Left forelimb (tissue), 1 donor: ENCODE results near the gene STK32B.

ENCODE experiments used
- DNase-seq: peaks from one replicate; pipeline ENCODE4 v3.0.0-alpha.2; 2018; ENCODE audit warnings: low spot score

The STK32B gene

DNA sequence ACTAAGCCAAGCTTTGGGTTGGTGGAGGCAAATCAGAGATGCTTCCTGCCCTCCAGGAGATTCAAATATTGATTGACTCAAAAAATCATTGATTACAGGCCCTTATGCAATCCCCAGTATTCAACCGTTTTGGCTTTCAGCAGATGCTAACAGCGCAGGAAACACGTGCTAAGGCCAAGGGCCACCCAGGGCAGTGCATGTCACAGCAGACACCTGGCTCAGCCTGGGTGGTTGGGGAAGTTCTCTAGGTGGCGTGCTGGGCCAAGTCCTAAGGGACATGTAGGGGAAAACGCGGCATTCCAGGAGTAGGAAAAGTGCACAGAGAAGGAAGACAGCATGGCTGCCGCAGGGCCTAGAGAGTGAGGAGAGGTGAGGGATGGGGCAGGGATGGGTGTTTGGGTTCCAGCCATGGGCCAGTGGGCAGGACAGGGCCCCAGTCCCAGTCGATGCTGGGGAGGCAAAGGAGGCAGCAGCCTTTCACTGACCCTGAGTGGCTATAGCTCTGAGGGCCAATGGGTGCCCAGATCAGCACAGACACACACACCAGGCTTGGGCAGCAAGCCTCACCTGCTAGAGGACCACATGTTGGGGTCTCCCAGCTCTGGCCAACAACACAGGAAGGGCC is 418.0 kb downstream of the STK32B start:
- DNase-seq = peak; percentile 38

DNA sequence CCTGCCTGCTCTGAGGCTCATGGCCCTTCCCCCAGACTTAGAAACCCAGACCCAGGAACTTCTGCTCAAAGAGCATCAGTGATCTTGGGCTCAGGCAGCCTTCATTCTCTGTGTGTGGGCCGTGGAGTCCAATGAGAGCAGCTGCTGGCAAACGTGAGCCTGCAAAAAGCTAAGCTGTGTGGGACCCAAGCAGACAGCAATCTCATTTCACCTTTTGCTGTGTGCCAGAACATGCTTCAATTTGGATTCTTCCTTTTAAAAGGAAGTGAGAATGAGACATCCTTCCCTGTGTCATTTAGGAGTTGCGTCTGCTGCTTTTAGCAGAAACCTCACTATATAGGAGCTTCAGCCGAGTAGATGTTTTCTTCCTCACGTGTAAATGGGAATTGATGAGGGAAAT is 418.6 kb downstream of the STK32B start:
- DNase-seq = peak; percentile 41

DNA sequence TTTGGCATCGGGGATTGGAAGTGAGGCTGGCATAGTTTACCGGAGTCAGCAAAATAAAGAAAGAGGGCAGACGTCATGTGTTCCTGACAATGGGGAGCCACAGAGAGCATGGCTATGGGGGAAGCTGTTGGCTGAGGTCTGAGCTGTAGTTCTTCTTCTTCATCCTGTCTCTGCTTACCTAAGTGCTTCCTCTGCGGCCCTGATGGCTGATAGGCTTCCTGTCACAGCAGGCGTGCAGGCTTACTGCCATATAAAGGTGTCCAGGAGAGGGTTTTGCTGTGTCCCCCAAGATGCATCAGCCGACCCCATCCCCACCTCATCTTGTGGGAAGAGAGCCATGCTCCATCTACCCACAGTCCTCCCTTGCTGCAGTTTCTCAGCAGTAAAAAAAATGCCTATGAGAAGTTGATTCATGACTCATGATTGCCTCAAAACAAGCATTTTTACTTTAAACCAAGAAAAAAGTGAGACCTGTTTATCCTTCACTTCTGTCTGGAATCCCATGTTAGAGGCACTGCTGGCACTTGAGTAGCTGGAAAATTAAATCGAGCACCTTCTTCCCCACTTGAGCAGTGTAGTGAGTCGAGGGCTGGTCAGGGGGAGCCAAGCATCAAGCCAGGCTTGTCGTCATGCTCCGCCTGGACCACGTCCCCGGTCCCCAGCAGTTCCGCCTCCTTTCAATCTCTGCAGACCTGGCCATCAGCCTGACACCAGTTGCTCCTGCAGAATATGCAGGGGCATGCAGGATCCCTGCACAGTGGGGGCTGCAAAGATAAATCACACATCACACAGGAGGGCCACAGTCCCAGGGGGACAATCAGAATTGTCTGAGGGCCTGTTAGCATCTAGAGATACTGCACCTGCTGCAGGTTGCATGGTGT is 419.3 kb downstream of the STK32B start:
- peak; percentile 55 for DNase-seq

DNA sequence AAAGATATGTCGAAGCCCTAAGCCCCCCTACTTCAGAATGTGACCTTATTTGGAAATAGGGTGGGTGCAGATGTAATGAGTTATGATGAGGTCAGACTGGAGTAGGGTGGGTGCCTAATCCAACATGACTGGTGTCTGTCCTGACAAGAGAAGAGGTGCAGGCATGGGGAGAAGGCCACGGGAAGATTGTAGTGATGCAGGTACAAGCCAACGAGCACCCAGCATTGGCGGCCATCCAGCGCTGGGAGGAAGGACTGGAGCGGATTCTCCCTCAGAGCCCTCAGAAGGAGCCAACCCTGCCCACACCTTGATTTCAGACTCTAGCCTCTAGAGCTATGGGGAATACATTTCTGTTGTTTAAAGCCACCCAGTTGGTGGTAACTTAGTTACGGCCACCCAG is 419.9 kb downstream of the STK32B start:
- peak; percentile 30 for DNase-seq

DNA sequence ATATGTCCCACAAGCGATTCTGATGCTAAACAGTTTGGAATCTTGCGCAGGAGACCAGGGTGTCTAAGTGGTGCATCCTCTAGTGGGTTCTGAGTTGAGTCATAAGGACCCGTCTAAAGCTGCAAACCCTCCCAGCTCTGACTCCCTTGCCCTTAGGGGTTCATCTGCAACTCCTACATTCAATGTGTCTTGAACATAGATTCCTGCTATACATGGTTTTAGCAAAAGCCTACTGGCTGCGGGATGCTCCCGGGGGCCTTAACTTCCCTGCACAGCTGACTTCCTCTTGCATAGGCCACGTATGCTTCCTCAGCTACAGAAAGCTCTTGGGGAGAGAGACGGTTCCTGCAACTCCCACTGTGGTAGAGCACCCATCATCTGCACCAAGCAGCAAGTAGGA is 420.4 kb downstream of the STK32B start:
- peak; percentile 4 for DNase-seq

DNA sequence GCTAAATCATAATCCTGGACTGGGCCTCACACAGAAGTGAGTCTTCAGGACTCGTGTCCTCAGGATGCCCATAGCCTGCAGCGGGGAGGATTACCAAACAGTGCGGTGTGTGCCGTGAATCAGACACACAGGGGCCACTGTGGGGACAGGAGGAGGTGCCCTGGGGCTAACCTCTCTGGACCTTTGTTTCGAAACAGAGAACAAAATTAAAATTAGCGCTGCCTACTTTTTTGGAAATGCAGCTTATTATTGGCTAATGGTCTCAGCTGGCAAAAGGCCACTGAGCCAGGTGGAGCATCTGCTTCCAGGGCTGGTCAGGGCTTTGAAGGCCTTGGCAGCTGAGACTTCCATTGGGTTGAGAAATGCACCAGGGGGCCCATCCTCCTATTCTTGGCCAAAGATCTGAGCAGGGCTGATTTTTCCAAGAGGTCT is 420.9 kb downstream of the STK32B start:
- DNase-seq = no peak

DNA sequence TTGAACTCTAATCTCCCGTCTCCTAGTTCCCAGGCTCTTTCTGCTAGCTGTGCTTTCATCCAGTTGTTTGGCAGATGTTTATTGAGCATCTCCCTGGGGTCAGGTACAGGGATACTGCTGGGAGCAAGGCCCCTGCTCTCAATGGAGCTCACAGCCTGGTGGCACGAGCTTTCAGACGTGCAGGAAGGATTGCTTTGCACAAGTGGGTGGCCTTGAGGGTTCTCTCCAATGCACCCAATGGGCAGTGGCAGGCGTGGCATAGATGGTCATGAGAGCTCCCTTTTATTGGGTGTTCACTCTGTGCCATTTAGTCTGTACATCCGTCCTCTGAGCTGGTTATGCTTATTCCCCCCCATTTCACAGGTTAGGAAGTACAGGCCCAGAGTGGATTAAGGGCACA is 421.8 kb downstream of the STK32B start:
- DNase-seq = peak; percentile 9

DNA sequence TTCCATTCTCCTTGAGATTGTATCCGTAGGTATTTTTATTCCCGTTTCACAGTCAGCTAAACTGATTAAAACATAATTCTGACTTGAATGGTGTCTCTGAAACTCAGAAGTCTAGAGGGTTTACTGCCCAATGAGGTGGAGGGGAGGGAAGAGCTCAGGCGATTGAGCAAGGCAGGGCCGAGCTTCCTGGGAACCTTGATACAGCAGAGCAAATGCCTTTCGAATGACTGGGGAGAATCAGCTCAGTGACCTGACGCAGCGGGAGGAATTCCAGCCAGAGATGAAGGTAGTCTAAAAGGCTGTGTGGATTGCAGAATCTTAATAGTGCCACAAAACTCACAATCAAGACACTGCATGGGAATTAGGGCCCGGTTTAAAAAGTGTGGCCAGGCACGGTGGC is 423.5 kb downstream of the STK32B start:
- peak; percentile 8 for DNase-seq

DNA sequence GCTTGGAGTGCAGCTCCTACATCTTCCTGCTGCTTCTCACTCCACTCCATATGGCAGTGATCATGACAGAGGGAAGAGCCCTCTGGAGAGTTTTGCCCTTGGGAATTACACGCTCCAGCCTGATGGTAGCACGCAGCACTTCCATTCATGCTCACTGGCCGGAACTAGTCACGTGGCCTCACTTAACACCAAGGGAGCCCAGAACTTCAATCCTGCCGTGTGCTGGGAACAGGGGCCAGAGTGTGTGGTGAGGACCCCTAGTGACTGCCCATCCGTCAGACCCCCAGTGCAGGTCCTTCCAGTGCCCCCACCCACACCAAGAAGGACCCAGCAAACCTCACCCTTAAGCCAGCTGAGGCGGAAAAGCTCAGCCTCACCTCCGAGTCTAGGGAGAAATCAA is 426.3 kb downstream of the STK32B start:
- DNase-seq = no peak

DNA sequence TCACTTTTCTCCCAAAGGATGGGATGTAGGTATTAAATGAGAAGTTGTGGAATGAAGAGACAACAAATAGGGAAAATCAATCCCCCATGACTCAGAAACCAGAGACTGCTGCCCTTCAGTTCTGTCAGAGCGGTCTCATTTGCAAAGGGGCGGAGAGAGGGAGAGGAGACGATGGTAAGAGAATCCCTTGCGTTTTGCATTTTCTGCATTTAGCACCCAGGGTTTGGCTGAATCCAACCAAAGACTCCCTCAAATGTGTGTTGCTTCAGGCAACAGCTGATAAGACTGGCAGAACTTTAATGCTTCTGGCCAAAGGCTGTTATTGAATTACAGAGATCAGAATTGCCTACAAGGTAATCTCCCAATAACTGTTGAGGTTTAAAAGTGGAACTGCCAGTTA is 426.9 kb downstream of the STK32B start:
- DNase-seq = peak; percentile 5

DNA sequence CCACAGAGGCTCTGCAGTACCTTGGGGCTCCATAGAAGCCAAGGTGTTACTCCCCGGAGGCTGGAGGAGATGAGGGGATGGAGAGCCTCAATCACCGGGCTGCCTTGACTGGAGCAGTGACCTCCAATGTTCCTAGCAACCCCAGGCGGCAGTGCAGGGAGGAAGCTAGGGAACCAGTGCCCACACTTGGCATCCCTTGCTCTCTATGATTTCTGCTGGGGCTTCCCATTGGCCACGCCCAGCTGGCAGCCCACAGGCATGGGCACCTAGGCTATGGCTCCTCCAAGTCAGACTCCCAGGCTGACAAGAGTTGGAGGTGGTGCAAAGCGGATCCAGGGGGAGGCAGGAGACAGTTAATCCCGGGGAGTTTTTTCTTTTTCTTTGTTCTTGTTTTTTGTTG is 427.4 kb downstream of the STK32B start:
- DNase-seq = peak; percentile 5

DNA sequence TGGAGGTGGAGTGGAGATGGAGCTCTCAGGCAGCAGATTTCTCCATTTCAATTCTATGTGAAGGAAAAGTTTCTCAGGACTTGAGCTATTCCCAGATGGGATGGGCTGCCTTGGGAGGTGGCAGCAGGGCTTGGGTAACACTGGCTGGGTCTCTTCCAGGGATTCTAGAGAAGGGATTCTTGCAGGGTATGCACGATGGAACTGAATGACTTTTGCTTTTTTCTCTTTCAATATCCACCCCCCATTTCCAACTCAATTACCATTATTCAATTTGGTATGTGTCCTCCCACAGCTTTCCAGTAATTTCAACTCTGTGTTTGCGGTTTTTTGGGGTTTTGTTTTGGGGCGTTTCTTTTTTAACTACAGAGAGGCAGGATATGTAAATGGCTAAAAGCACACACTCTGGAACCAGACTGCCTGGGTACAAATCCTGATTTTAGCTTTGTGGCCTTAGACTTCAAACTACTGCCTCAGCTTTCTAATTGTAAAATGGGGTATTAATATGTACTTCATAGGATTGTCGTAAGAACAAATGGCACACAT is 428.3 kb downstream of the STK32B start:
- DNase-seq = no peak

DNA sequence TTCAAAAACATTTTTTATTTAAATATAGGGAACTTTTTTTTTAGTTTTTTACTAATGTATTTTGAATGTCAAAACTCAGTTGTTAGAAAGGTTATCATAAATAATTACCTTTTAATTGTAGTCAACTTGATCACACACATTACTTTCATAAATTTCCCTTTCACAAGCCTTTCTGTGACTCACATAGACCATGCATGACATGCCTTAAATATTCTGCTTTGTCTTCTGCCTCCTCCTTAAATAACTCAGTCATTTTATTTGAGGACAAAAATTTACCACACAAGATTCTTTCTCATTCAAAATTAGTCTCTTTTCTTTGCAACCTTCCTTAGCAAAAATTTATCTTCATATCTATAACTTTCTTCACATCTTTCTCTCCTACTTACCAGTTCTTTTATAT is 437.1 kb downstream of the STK32B start:
- no peak for DNase-seq

DNA sequence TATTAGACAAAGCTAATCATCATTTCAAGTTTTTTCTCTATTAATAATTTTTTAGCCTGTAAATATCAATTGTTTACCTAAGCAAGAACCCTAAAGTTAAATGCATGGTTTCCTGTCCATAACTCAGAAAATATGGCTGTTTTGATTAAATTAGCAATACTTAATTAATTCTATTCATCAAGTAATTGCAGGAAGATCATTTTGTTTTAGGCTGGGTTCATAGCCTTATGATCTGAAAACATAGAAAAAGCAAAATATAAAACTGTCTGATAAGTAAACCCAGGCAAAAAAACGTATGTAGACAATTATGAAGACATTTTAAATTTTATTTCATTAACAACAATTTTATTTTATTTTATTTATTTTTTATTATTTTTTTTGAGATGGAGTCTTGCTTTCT is 438.0 kb downstream of the STK32B start:
- no peak for DNase-seq

DNA sequence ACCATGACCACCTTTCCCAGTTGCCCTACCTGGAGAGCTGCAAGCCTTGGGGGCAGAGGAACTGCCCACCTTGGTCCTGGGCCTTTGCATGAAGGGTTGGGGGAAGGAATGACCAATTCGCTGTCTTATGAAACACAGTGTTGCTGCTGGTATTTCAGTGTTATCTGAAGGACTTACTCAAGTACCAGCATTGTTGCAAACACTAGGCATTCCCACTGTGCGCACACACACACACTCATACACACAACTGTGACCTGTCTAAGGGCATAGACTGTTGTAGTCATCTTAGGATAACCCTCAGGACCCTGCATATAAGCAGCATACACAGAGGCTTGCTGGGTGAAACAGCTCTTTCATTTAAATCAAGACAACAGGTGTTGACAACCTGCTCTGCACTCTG is 446.2 kb downstream of the STK32B start:
- DNase-seq = no peak

DNA sequence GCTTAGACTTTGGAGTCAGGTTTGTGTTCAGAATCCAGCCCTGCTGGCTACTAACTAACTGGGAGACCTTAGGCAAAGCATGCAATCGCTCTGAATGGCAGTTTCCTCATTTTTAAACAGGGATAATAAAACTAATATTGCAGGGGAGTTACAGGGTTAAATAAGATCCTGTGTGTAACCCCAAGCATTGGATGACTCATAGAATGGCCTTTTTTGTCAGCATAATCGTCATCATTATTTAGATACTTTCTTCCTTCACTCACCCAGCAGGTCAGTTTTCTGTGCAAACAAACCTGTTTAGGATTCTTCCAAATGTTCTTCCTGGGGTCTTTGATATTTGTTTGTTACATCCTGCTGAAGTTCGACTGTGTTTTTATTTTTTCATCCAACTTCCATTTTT is 448.9 kb downstream of the STK32B start:
- no peak for DNase-seq

DNA sequence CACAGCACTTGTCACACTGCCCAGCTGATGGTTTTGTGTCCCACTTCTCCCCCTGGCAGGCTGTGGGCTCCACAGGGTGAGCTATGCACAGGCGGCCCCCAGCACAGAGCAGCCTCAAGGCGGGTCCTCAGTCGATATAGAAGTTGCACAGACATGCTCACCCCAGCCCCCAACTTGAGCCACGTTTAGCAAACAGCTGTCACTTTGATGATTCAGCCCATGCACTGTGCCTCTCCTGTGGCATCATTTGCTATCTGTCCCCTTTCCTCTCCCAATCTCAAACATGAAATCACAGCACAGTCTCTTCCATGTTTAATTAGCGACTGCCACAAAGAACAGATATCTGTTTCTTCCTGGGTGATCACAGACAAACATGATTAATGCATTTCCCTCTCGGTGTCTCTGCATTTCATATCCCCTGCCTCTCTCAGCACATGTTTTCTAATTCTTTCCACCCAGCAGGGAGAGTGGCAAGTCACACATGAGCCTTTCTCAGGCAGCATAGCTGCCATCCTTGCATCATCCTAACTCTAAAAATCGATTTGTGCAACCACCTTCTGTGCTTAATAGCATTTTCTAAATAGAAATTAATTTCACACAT is 452.2 kb downstream of the STK32B start:
- DNase-seq = no peak

DNA sequence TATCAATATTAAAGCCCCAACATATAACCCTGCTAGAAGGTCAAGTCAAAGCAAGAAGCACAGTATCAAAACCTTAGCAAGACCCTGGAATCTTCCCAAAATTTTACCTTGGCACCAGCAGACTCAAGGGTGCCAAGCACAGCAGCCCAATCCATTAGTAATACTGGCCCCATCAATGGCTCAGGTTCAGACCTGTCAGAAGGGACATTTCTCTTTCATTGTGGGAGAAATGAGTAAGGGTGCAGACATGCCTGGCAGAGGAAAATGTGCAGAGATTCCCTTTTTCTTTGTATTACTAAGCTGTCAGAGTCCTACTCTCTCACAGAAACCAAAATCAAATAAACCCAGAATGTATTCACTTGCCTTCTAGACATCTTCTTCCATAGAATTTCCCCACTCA is 453.2 kb downstream of the STK32B start:
- no peak for DNase-seq

DNA sequence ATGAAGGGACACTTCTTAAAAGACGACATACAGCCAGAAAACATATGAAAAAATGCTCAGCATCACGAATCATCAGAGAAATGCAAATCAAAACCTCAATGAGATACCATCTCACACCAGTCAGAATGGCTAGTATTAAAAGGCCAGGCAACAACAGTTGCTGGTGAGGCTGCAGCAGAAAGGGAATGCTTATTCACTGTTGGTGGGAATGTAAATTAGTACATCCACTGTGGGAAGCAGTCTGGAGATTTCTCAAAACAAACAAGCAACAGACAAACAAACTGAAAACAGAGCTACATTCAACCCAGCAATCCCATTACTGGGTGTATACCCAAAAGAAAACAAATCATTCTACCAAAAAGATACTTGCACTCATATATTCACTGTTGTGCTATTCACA is 459.2 kb downstream of the STK32B start:
- DNase-seq = no peak

DNA sequence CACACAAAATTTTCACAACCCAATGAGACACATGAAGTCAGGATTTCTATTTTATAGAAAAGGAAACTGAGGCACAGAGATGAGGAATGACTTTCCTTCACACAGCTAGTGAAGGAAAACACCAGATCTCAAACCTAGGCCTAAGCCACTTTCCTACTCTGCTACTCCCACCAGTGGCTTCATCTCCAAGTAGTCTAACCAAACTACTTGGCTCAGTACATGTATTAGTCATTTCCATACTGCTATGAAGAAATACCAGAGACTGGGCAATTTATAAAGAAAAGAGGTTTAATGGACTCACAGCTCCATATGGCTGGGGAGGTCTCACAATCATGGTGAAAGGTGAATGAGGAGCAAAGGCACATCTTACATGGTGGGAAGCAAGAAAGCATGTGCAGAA is 460.5 kb downstream of the STK32B start:
- DNase-seq = no peak

DNA sequence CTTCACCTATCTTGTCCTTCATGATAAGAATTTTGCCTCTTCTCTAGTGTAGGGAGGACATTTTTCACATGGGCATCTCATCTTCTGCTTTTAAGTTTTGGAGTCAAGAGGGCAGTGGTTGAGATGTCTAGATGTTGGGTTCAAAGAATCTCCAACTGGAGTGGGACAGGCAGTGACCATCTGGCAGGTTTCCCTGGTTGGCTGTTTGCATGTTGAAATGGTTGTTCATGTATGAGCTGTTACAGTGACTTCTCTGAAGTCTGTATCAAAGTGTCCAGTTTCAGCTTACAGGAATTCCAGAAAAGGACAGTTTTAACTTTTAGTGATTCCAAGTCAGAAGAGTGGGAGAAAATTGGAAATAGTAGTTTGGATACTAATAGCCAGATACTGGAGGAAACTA is 464.4 kb downstream of the STK32B start:
- DNase-seq = no peak

DNA sequence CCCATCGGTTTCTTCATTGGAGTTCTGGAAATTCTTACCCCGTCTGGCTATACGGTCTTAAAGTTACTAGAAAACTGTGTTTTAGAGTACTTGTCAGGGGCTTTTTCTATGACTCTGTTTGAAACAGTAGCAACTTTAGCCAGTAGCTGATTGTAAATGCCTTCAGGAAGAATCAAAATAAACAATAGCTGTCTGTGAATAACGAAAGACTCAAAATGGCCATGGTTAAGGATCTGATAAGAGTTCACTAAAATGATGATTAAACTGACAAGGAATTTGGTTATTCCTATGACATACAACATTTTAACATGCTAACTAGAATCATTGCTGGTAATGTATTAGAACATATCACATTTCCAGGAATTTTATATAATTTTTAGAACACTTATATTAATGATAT is 466.1 kb downstream of the STK32B start:
- DNase-seq = no peak
